Endothelial cell of umbilical vein (primary cell): Measurements from ENCODE around the gene ZG16. TPM values are rescaled to one million over a fixed set of nuclear protein-coding genes. Genes with fewer than 3 reads are reported as not detected.

Experiments
- BruUV-seq: library from RNA; stranded (reverse); fragments of 400-500 nt; replicated peaks from 2 replicates; lab custom pipeline; 2021; lab: Mats Ljungman, UMichigan
- CTCF ChIA-PET: fragments of 300-600, 350-600 bp; sonication (Branson Sonifier 250); formaldehyde crosslinking; loops from one replicate; lab custom pipeline; 2021; ENCODE audit warnings: antibody characterized with exemption, inconsistent platforms; lab: Charles Lee
- POLR2A ChIA-PET: fragments of 300-600, 350-600 bp; sonication (Branson Sonifier 250); formaldehyde crosslinking; loops from one replicate; lab custom pipeline; 2021; ENCODE audit warnings: antibody characterized with exemption, inconsistent platforms; lab: Charles Lee
- DNase-seq: peaks from one replicate; pipeline ENCODE4 v3.0.0-alpha.2; 2011; ENCODE audit warnings: low read depth, low spot score
- FAIRE-seq: peaks from 2 replicates; lab custom pipeline; 2011; peaks lifted over from hg19 to GRCh38; lab: Jason Lieb, UNC
- H2AFZ ChIP-seq: 2 replicates; pipeline ENCODE4 v1.6.0; 2012; ENCODE audit warnings: low read depth, low read length, control low read depth, inconsistent platforms
- H3K27ac ChIP-seq: 2 replicates; pipeline ENCODE4 v1.5.1; 2011; ENCODE audit warnings: low read depth, mild to moderate bottlenecking, control low read depth, low read length, moderate library complexity; ENCODE audit not compliant: insufficient read depth
- H3K27me3 ChIP-seq, 2 experiments: 2 replicates each; pipeline versions ENCODE4 v1.6.0 to v1.6.1; 2011; ENCODE audit warnings: low read length in 2 of 2, mixed read lengths in 1 of 2; ENCODE audit not compliant: control insufficient read depth in 2 of 2, insufficient read depth in 2 of 2
- H3K36me3 ChIP-seq, 2 experiments: 2 replicates in 1 of 2; 3 replicates in 1 of 2; pipeline ENCODE4 v1.5.1; 2011; ENCODE audit warnings: low read length in 2 of 2, mild to moderate bottlenecking in 1 of 2, moderate library complexity in 1 of 2; ENCODE audit not compliant: control insufficient read depth in 2 of 2, insufficient read depth in 2 of 2; ENCODE audit errors: extremely low read depth in 1 of 2
- H3K4me1 ChIP-seq: 3 replicates; pipeline ENCODE4 v1.5.1; 2011; ENCODE audit warnings: mild to moderate bottlenecking, low read length; ENCODE audit not compliant: control insufficient read depth, insufficient read depth; ENCODE audit errors: extremely low read depth
- H3K4me2 ChIP-seq: 2 replicates; pipeline ENCODE4 v1.6.1; 2011; ENCODE audit warnings: low read length, control low read depth, mixed read lengths; ENCODE audit not compliant: insufficient read depth
- H3K4me3 ChIP-seq, 3 experiments: fragments of 200-600 bp in 1 of 3; sonication (generic), shearing (Covaris generic) in 1 of 3; replicated peaks in 1 of 3; 2 replicates each; pipeline ENCODE4 v1.5.1; 2011 to 2016; ENCODE audit warnings: control low read depth in 3 of 3, low read length in 3 of 3, mild to moderate bottlenecking in 2 of 3, inconsistent platforms in 1 of 3, low read depth in 1 of 3, moderate library complexity in 1 of 3; ENCODE audit not compliant: insufficient read depth in 1 of 3
- H3K79me2 ChIP-seq: 2 replicates; pipeline ENCODE4 v1.6.0; 2012; ENCODE audit warnings: low read length, inconsistent platforms; ENCODE audit not compliant: control insufficient read depth, insufficient read depth
- H3K9ac ChIP-seq: replicated peaks from 2 replicates; pipeline ENCODE3; 2011; ENCODE audit warnings: low read length, control low read depth; ENCODE audit not compliant: insufficient read depth; ENCODE audit errors: extremely low read depth
- H3K9me1 ChIP-seq: replicated peaks from 3 replicates; pipeline ENCODE4 v1.6.0; 2011; ENCODE audit warnings: mild to moderate bottlenecking, low read length; ENCODE audit not compliant: control insufficient read depth, insufficient read depth; ENCODE audit errors: extremely low read depth
- H3K9me3 ChIP-seq: replicated peaks from 2 replicates; pipeline ENCODE4 v1.5.1; 2012; ENCODE audit warnings: low read length, inconsistent platforms; ENCODE audit not compliant: control insufficient read depth, insufficient read depth
- H4K20me1 ChIP-seq: replicated peaks from 2 replicates; pipeline ENCODE3; 2011; ENCODE audit warnings: mild to moderate bottlenecking, low read length; ENCODE audit not compliant: control insufficient read depth, insufficient read depth; ENCODE audit errors: extremely low read depth
- EZH2 ChIP-seq: IDR thresholded peaks from 2 replicates; pipeline ENCODE4 v1.6.1; 2012; ENCODE audit warnings: borderline replicate concordance, low read depth, mild to moderate bottlenecking, moderate library complexity, low read length, inconsistent platforms; ENCODE audit not compliant: severe bottlenecking
- FOS ChIP-seq: IDR thresholded peaks from 2 replicates; pipeline ENCODE4 v1.6.1; 2011; ENCODE audit warnings: mild to moderate bottlenecking, low read length, moderate library complexity, borderline replicate concordance; ENCODE audit not compliant: insufficient read depth
- GATA2 ChIP-seq: IDR thresholded peaks from 2 replicates; pipeline ENCODE4 v1.7.0; 2011; ENCODE audit warnings: low read depth, mild to moderate bottlenecking, moderate library complexity, mixed read lengths, low read length; ENCODE audit not compliant: insufficient read length, insufficient read depth
- JUN ChIP-seq: IDR thresholded peaks from 2 replicates; pipeline ENCODE4 v1.6.1; 2011; ENCODE audit warnings: borderline replicate concordance, low read depth; ENCODE audit not compliant: insufficient read length, insufficient read depth
- MYC ChIP-seq: IDR thresholded peaks from one replicate; pipeline ENCODE4 v1.6.1; 2011; ENCODE audit warnings: mild to moderate bottlenecking, low read depth, low read length
- POLR2A ChIP-seq: IDR thresholded peaks from 2 replicates; pipeline ENCODE4 v1.6.1; 2012; ENCODE audit warnings: low read depth, mild to moderate bottlenecking, control low read depth, low read length
- POLR2AphosphoS5 ChIP-seq: IDR thresholded peaks from 2 replicates; pipeline ENCODE4 v1.6.1; 2012; ENCODE audit warnings: low read depth, mild to moderate bottlenecking, control low read depth, low read length, moderate library complexity; ENCODE audit not compliant: insufficient read depth
- dilution Hi-C: fragments of 300-500 bp; cut with MboI; formaldehyde crosslinking; loops from one replicate; pipeline ENCODE4 v1.15.0; 2019; ENCODE audit warnings: low sequenced_read_pairs; ENCODE audit not compliant: extremely low pct_ligation_motif_present
- intact Hi-C: fragments of 100-400 bp; cut with micrococcal nuclease; formaldehyde crosslinking; loops from one replicate; pipeline ENCODE4 v1.10.0; 2022
- polyA plus RNA-seq, 4 experiments: library from polyadenylated mRNA; depleted of rRNA in 3 of 4; stranded (reverse) in 3 of 4; unstranded in 1 of 4; fragments of >200 nt; gene quantifications; 2 replicates each; pipeline versions ENCODE4 v1.2.1 to v1.2.3, GENCODE V29; 2011 to 2012; ENCODE audit warnings: missing spikeins in 1 of 4
- total RNA-seq: library from RNA; stranded (reverse); gene quantifications from 2 replicates; pipeline ENCODE4 v1.2.3, GENCODE V29; 2021
- TF ChIP-seq, protein P1 (sequence below): IDR thresholded peaks from 2 replicates; pipeline ENCODE4 v1.6.1; 2011; ENCODE audit not compliant: insufficient read depth, insufficient read length
- TF ChIP-seq, protein P2 (sequence below), 2 donors: IDR thresholded peaks; 1 replicate in 1 of 2; 2 replicates in 1 of 2; pipeline ENCODE4 v1.5.1; 2011; ENCODE audit warnings: low read length in 2 of 2, mild to moderate bottlenecking in 2 of 2, moderate library complexity in 2 of 2, control low read depth in 1 of 2, inconsistent platforms in 1 of 2, low read depth in 1 of 2; ENCODE audit not compliant: insufficient read depth in 1 of 2; ENCODE audit errors: extremely low read depth in 1 of 2

The ZG16 gene
- total and polyA plus RNA-seq, 2 donors (not counting 3 experiments of a cell fraction or from before 2014, with no cell fraction given) = not detected

GRCh38 chr16:29804020-29804419 lies 26.0 kb downstream of the ZG16 start:
- H3K27ac ChIP-seq = no peak overlapping the region
- H3K9me3 ChIP-seq = no peaks in the 10 kb centered on the region
- intact Hi-C loops (no loop called here), dilution Hi-C loops (loop anchor here (10.0 kb wide), 1 partner anchor 191 kb away; the partner anchor contains the start of genes HIRIP3 and INO80E)
- H3K79me2 ChIP-seq = peaks cover 18% of the 10 kb centered on the region
- peaks cover 12 to 14% of the 10 kb centered on the region in 2 experiments for H3K36me3 ChIP-seq
- no peak overlapping the region for H3K9ac ChIP-seq
- H3K27me3 ChIP-seq = no peaks in the 10 kb centered on the region
- H3K4me3 ChIP-seq = no peak overlapping the region
- H4K20me1 ChIP-seq = no peaks in the 10 kb centered on the region
- POLR2A ChIA-PET = interaction anchor here (0.6 to 1.7 kb wide), 2 partner anchors 14 to 20 kb away, joined by 3 to 9 read pairs; partner anchors contain the start of gene KIF22
- BruUV-seq = no TSS peak
- TF ChIP-seq FOS = no peak
- TF ChIP-seq, protein P1, sequence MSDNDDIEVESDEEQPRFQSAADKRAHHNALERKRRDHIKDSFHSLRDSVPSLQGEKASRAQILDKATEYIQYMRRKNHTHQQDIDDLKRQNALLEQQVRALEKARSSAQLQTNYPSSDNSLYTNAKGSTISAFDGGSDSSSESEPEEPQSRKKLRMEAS = no peak
- no peak for TF ChIP-seq GATA2
- no peak for TF ChIP-seq POLR2AphosphoS5
- TF ChIP-seq JUN = no peak
- TF ChIP-seq, protein P2, sequence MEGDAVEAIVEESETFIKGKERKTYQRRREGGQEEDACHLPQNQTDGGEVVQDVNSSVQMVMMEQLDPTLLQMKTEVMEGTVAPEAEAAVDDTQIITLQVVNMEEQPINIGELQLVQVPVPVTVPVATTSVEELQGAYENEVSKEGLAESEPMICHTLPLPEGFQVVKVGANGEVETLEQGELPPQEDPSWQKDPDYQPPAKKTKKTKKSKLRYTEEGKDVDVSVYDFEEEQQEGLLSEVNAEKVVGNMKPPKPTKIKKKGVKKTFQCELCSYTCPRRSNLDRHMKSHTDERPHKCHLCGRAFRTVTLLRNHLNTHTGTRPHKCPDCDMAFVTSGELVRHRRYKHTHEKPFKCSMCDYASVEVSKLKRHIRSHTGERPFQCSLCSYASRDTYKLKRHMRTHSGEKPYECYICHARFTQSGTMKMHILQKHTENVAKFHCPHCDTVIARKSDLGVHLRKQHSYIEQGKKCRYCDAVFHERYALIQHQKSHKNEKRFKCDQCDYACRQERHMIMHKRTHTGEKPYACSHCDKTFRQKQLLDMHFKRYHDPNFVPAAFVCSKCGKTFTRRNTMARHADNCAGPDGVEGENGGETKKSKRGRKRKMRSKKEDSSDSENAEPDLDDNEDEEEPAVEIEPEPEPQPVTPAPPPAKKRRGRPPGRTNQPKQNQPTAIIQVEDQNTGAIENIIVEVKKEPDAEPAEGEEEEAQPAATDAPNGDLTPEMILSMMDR (IDR thresholded peaks at IDR 0.05; ENCODE audit: extremely low read depth in 1 of 2, insufficient read depth in 1 of 2, low read depth in 1 of 2, low read length in 2 of 2) = no peak
- TF ChIP-seq POLR2A = no peak
- no peak for TF ChIP-seq MYC
- TF ChIP-seq EZH2 = no peak
- no peak overlapping the region for H2AFZ ChIP-seq
- DNase-seq = no peak
- CTCF ChIA-PET = interaction anchor here (0.7 to 3.1 kb wide), 8 partner anchors 9 to 262 kb away, joined by 3 to 16 read pairs (median 6); partner anchors contain the start of genes KIF22 and PAGR1
- no peak for FAIRE-seq
- no peak overlapping the region for H3K4me2 ChIP-seq
- no peaks in the 10 kb centered on the region for H3K9me1 ChIP-seq
- peaks cover 19% of the 10 kb centered on the region for H3K4me1 ChIP-seq
